Kidney glomerular epithelial cell (primary cell): Measurements from ENCODE around the gene MTFR2.

Experiments used
- DNase-seq: peaks from one replicate; lab custom pipeline; 2025; lab: John Stamatoyannopoulos, UW

Gene MTFR2

DNA sequence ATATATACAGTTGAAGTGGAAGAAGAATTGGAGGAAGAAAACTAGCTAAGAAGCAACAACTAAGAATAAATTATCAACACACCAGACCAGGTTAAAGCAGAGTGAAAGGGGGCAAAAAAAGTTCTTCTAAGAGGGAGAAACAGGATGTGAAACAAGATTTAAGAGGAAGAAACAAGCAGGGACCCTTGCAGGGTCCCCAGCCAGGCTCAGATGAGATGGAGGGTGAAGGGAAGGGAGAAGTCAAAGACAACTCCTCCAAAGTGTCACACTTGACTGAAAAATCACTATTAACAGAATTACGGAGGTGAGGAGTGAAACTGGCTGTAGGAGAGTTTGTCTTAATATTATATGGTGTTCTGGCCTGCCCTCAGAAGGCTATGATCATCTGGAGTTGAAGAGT, 65.4 kb downstream of the MTFR2 start:
- no peak for DNase-seq

DNA sequence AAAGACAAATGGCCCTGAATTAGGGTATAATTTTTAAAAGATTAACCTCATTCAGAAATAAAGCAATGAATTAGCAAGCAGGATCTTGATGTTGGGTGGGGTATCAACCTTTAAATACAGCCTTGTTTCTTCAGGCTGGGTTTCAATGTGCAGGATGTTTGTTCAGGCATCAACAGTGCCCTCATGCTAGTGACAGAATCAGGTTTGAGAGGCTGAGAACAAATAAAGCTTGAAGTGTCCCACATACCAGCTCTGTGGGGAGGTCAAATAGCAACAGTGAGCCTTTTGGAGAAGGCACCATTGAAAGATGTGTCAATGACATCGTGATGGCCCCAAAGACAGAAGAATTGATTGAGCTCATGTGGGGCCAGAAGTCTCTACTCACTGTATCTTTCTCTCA, 68.2 kb downstream of the MTFR2 start:
- no peak for DNase-seq

DNA sequence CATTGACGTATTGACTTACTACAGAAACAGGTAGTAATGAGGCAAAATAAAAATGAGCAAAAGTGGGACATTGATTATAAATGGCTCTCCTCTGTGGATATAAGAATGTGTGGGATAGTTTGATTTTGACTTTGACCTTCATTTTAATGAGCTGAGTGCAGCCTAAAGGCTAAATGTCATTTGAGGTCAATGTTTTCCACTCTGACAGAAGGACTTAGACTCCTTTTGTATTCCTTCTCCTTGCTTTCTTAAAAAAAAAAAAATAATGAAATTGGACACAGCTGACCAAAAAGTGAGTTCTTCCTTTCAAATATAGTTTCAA, 68.6 kb downstream of the MTFR2 start:
- DNase-seq = no peak
